A673 (cell line): Measurements from ENCODE around the gene PNN. TPM values are rescaled to one million over a fixed set of nuclear protein-coding genes. Genes with fewer than 3 reads are reported as not detected.
"Not testable (repeated sequence)": the region's sequence is repeated elsewhere in the genome, so short reads cannot be mapped to it uniquely, and the experiment has no call there.

ENCODE experiments used
- BruUV-seq: library from RNA; stranded (reverse); fragments of 400-500 nt; replicated peaks from 2 replicates; lab custom pipeline; 2021; lab: Mats Ljungman, UMichigan
- CTCF ChIA-PET: fragments of 300-600 bp; sonication (Branson Sonifier 250); formaldehyde crosslinking; loops from one replicate; lab custom pipeline; 2022; ENCODE audit warnings: antibody characterized with exemption; lab: Charles Lee
- POLR2A ChIA-PET: fragments of 300-600 bp; sonication (Branson Sonifier 250); formaldehyde crosslinking; loops from one replicate; lab custom pipeline; 2022; ENCODE audit warnings: antibody characterized with exemption; ENCODE audit not compliant: low non-redundant PET; lab: Charles Lee
- DNase-seq: peaks from one replicate; pipeline ENCODE4 v3.0.0-alpha.2; 2015; ENCODE audit warnings: low spot score
- H3K27ac ChIP-seq: fragments of 200-600 bp; sonication (generic); 2 replicates; pipeline ENCODE4 v1.5.1; 2016; ENCODE audit warnings: mixed run types, low read depth, mild to moderate bottlenecking, mixed read lengths, antibody characterized with exemption, low read length; ENCODE audit not compliant: poor library complexity, severe bottlenecking
- H3K27me3 ChIP-seq: fragments of 200-600 bp; sonication (generic); replicated peaks from 2 replicates; pipeline ENCODE4 v1.6.1; 2017; ENCODE audit warnings: mixed run types, low read depth, mild to moderate bottlenecking, mixed read lengths, antibody characterized with exemption, low read length; ENCODE audit not compliant: insufficient read depth, poor library complexity
- H3K36me3 ChIP-seq: fragments of 200-600 bp; sonication (generic); 2 replicates; pipeline ENCODE4 v1.6.1; 2016; ENCODE audit warnings: mixed run types, mild to moderate bottlenecking, mixed read lengths, antibody characterized with exemption, low read length; ENCODE audit not compliant: insufficient read depth, poor library complexity, severe bottlenecking
- H3K4me1 ChIP-seq: fragments of 200-600 bp; sonication (generic); 2 replicates; pipeline ENCODE4 v1.6.1; 2017; ENCODE audit warnings: mixed run types, mild to moderate bottlenecking, mixed read lengths, antibody characterized with exemption, low read length; ENCODE audit not compliant: insufficient read depth, poor library complexity, severe bottlenecking
- H3K4me3 ChIP-seq: fragments of 200-600 bp; sonication (generic); 2 replicates; pipeline ENCODE4 v1.5.1; 2016; ENCODE audit warnings: low read depth, mixed run types, mild to moderate bottlenecking, mixed read lengths, low read length; ENCODE audit not compliant: poor library complexity, severe bottlenecking
- H3K9me3 ChIP-seq: fragments of 200-600 bp; sonication (generic); 2 replicates; pipeline ENCODE4 v1.6.1; 2016; ENCODE audit warnings: mixed run types, low read depth, mild to moderate bottlenecking, mixed read lengths, antibody characterized with exemption, low read length; ENCODE audit not compliant: poor library complexity, severe bottlenecking
- CTCF ChIP-seq: fragments of 300-800, 200-600 bp; sonication (generic); conservative IDR thresholded peaks from 2 replicates; pipeline ENCODE4 v1.5.1; 2017; ENCODE audit warnings: low read depth, mild to moderate bottlenecking, antibody characterized with exemption, low read length, moderate library complexity, mixed read lengths
- EZH2 ChIP-seq: fragments of 200-600 bp; sonication (generic); IDR thresholded peaks from 2 replicates; pipeline ENCODE4 v1.6.1; 2017; ENCODE audit warnings: borderline replicate concordance, low read depth, mild to moderate bottlenecking, mixed read lengths, antibody characterized with exemption, low read length; ENCODE audit not compliant: poor library complexity, severe bottlenecking
- intact Hi-C: fragments of 100-400 bp; cut with micrococcal nuclease; formaldehyde crosslinking; loops from one replicate; pipeline ENCODE4 v1.10.0; 2022; ENCODE audit not compliant: unreplicated experiment
- total RNA-seq: library from RNA; stranded (reverse); gene quantifications from 2 replicates; pipeline ENCODE4 v1.2.3, GENCODE V29; 2021

Gene PNN
- total RNA-seq, 1 experiment from 2014 or later = 146 TPM

GRCh38 chr14:39140170-39140569 lies 34.9 kb upstream of the PNN start:
- POLR2A ChIA-PET = no interaction called here
- H3K4me1 ChIP-seq = no peaks in the 10 kb centered on the region
- intact Hi-C loops = no loop called here
- no peak overlapping the region for H3K4me3 ChIP-seq
- DNase-seq = no peak
- no TSS peak for BruUV-seq
- TF ChIP-seq EZH2 (no peak), CTCF (no peak)
- H3K9me3 ChIP-seq = no peaks in the 10 kb centered on the region
- no peaks in the 10 kb centered on the region for H3K27me3 ChIP-seq
- CTCF ChIA-PET = no interaction called here
- H3K36me3 ChIP-seq = peaks cover 18% of the 10 kb centered on the region
- no peak overlapping the region for H3K27ac ChIP-seq

- H3K27me3 ChIP-seq, POLR2A ChIA-PET, BruUV-seq, H3K27ac ChIP-seq, CTCF ChIA-PET, H3K36me3 ChIP-seq, H3K4me3 ChIP-seq, H3K4me1 ChIP-seq, H3K9me3 ChIP-seq, DNase-seq, intact Hi-C loops: not testable (repeated sequence)
Measured at GRCh38 chr14:39141623-39142022, 33.4 kb upstream of the PNN start.

- H3K27me3 ChIP-seq, H3K4me3 ChIP-seq, H3K27ac ChIP-seq, CTCF ChIA-PET, DNase-seq, H3K36me3 ChIP-seq, intact Hi-C loops, H3K4me1 ChIP-seq, H3K9me3 ChIP-seq, POLR2A ChIA-PET, BruUV-seq: not testable (repeated sequence)
Measured at GRCh38 chr14:39143226-39143625, 31.8 kb upstream of the PNN start.

GRCh38 chr14:39145266-39145966 lies 29.6 kb upstream of the PNN start:
- Histone ChIP-seq H3K9me3 (no peaks in the 10 kb centered on the region), H3K4me3 (no peak overlapping the region), H3K36me3 (peaks cover 5% of the 10 kb centered on the region), H3K27me3 (no peaks in the 10 kb centered on the region), H3K27ac (no peak overlapping the region), H3K4me1 (no peaks in the 10 kb centered on the region)
- CTCF ChIA-PET = no interaction called here
- BruUV-seq = no TSS peak
- DNase-seq = no peak
- POLR2A ChIA-PET = no interaction called here
- intact Hi-C loops = no loop called here
- TF ChIP-seq EZH2 = no peak
- no peak for TF ChIP-seq CTCF
